Measurements from ENCODE around the gene ENDOU.

ENDOU gene

DNA sequence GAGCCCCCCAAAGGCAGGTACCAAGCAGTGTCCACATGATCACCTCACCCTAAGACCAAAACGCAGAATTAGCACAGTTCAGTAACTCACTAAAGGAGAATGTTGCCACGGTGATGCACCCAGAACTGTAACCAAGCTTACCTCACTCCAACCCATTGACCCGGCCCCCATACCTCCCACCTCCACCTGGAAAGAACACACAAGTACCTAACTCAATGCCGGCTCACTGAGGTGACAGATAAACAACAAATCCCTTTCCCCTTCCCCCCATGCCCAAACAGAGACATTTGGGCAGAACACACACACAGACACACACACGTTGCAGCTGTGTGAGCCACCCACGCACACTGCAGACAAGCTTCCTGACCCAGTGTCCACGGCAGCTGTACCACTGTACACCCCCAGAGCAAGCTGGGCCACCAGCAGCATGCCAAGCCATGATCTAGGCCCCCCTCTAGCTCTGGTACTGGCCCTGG is 32.1 kb upstream of the ENDOU start:
- DNase-seq = no peak

- no peak for DNase-seq
Measured at GRCh38 chr12:47755655-47756562, 30.6 kb upstream of the ENDOU start.

DNA sequence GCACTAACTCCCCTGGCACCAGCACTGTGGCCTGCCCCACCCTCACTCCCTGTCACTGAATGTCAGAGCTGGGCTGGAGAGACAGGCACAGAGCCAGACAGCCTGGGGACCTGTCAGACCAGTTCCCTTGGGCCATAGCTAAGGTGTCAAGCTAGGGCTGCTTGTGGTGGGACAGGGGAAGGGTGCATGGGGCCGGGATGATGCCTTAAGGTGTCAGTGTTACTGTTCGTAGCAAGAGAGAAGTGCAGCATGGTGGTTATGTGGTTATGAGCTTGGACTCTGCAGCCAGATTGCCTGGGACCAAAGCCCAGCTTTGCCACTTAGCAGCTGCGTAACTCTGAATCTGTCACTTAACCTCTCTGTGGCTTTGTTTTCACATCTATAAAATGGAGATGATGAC is 29.6 kb upstream of the ENDOU start:
- peak; percentile 33 for DNase-seq

DNA sequence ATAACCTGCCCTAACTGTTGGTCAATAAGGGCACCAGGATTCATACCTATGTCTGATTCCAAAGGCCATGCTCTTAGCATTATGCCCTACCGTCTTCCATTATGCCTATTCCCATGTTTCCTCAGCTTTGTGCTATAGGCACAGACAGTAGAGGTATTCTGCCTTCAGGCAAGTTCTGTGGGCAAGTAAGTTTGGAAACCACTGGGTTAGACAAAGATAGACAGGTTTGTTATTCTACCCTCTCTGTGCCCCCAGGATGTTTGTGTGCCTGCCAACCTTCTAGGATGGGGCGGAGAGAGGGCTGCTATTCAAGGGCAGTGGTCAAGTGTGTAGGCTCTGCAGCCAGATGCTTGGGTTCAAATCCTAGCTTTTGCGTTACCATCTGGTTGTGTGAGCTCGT is 28.8 kb upstream of the ENDOU start:
- no peak for DNase-seq

DNA sequence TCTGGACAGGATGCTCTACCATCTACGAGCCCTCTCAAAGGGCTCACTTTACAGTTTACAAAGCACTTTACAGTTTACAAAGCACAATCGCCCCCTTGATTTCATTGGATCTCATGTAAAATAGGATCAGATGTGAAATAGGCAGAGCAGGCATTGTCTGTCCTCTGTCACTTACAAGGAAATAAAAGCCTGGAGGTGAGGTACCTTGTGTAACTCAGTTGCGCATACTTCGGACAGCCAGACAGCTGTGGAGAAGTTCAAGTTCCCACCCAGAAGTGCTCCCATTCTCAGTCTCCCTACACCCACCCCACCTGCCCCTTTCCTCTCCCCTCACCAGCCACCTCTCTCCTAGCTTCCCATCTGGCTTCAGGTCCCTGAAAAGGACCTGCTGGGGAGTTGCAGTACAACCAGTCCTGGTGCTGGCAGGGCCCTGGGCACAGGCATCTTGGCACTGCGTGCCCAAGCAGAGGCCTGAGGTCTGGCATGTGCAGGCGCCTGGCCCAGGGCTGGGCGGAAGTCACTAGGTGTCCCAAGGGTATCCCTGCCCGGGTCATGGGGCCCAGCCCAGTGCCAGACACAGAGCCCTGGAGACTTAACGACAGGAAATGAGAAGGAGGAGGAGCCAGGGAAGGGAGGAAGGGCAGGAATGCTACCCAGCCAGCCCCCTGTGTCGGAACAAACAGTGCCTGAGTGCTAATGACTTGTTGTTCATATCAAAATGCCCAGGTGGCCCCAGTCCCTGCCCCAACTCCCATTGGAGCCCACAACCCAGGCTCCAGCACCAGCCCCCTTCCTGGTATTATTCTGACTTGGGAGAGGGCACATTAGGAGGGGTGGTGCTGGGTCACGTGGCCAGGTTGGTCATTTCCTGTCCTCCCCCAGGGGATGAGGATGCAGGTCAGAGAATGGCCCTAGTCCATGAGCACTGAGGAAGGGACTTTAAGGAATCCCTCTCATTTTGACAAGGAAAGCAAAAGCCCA is 28.0 kb upstream of the ENDOU start:
- DNase-seq = peak; percentile 39

DNA sequence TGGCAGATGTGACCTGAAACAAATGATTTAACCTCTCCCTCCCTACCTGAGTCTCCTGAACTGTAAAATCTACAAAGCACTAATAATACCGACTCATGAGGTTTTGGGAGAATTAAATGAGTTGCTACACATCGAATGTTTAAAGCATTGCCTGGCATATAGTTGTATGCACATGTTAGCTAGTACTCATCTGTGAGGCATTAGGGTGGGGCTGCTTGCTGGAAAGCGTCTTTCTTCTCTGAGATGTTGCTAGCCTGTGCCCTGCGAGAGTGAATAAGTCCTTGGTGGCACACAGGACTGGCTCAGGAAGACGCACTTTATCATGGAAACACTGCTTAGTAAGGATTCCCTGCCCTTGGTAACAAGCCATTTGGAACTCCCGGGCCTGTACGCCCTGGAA is 27.3 kb upstream of the ENDOU start:
- no peak for DNase-seq

DNA sequence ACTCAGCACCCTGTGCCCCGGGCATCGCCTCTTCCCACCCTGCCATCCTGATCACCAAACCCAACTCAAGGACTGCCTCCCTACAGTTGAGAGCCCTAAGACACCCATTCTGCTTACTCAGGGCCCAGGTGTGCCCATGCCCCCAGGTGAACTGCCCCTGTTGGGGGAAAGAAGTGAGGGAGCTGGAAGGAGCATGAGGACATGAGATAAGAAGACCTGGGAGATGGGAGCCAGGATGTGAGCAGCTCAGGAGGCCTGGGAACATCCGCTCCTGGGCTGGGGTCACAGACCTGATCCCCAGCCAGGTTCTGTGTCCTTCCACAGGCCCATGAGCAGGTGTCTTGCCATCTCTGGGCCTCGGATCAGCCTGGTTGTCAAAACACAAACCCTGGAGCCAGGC is 26.8 kb upstream of the ENDOU start:
- no peak for DNase-seq

- no peak for DNase-seq
Measured at GRCh38 chr12:47751561-47751960, 26.3 kb upstream of the ENDOU start.

DNA sequence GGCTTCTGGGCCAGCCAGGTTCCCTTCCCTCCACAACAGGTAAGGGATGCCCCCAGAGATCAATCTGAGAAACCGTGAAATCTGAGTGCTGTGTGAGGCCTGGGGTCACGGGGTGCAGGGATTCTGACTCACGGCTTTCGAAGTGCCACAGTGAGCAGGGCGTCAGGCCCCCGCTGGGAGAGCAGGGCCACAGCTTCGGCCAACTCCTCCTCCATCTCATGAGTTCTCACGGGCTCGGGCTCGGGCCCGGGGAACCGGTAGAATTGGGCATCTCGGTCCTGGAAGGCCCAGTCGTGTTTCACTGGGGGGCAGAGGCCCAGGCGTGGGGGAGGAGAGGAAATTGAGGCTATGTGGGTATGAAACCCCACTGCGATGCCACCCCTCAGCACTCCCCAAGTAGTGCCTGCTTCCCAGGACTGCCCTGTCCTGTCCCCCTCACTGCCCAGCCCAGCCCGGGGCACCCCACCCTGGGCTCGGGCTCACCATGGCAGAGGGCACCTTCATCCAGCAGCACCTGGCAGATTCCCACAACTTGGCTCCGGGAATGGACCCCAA is 25.7 kb upstream of the ENDOU start:
- DNase-seq = no peak

- DNase-seq = no peak
Measured at GRCh38 chr12:47750229-47750798, 25.0 kb upstream of the ENDOU start.

GRCh38 chr12:47748899-47749298 is 23.6 kb upstream of the ENDOU start:
- DNase-seq = no peak

- no peak for DNase-seq
Measured at GRCh38 chr12:47748507-47748828, 23.2 kb upstream of the ENDOU start.

- DNase-seq = no peak
Measured at GRCh38 chr12:47747596-47748506, 22.6 kb upstream of the ENDOU start.

DNA sequence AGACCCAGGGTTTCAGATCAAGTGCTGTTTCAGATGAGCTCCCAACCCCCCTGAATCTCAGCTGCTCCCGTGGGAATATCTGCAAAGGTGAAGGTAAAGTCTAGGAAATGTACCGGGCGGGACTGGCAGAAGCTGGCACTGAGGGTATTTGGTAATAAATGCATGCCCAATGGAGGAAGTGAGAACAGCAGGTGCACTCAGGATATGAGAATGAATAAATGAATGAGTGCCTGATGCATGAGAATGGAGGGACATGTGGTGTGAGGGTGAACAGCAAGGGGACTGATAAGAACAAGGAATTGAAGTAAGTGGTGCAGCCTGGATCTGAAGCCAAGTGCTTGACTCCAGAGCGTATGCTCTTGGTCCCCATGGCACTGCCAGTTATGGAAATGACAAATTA is 21.8 kb upstream of the ENDOU start:
- no peak for DNase-seq

- DNase-seq = no peak
Measured at GRCh38 chr12:47746523-47746922, 21.2 kb upstream of the ENDOU start.

DNA sequence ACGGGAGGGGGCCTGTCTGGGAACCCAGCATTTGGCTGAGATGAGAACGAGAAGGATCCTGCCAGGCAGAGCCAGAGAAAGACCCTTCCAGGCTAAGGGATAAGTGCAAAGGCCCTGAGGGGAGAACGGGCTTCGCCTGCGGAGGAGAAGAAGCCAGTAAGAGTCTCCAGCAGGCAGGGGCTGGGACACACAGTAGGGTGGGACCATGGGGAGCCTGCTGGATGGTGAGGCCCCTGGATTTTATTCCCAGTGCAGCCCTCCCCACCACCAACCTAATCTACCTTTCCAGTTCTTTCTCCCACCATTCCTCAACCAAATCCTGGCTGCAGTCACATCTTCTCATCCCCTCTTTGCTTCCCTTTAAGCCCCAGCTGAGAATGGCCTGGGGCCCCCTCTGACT is 20.8 kb upstream of the ENDOU start:
- no peak for DNase-seq

DNA sequence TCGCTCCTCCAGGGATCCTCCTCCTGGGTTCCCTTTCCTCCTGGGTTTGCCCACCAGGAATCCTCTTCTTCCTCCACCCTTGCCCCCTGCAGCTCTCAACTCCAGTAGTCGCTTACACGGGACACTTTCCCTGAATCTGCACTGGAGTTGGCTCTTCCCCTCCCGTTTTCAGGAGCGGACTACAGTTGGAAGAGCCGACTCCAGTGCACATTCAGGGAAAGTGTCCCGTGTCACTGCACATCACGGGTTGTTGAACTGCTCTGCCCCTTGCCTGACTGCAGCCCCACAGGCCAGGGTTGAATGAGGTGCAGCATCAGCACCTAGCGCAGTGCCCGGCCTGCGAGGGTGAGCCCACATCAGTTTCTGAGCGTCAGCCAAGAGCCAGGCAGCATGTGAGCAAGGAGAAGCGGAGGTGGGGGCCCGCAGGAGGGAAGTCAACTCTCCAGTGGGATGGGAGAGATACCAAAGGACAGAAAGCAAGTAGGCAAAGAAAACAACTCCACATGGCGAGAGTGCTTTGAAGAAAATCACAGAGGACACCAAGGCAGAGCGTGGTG is 20.3 kb upstream of the ENDOU start:
- DNase-seq = no peak

DNA sequence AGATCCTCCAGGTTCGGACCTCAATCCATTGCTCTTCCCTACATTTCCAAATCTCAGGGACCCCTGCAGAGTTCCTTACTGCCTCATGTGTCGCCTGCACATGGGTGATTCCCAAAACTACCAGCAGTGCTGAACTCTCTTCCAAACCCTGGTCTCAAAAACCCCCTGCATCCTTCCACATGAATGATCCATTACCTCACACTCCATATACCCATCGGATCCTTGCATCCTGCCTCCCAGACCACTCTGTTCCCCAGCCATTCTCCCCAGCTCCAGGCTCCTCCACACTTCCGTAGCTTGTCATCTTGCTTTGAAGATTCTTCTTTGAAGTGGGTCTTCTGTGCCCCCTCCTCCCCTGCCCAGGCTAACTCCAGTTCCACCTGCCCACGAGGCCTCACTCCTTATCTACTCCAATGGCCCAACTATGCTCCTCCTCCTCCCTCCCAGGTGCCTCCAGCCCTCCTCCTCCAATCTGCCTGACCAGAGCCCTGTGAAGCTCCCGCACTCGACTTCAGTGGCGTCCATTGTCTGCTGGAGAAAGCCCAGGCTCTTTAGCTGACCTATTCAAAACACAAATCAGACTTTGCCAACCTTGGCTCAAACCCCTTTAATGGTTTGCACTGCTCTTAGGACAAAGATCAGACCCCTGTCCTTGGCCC is 19.6 kb upstream of the ENDOU start:
- no peak for DNase-seq

GRCh38 chr12:47744005-47744651 is 18.8 kb upstream of the ENDOU start:
- DNase-seq = no peak

- no peak for DNase-seq
Measured at GRCh38 chr12:47743311-47743860, 18.1 kb upstream of the ENDOU start.
